NCI-H748 (cell line): ENCODE data around the gene AHNAK2.
"Not testable (repeated sequence)": the region's sequence is repeated elsewhere in the genome, so short reads cannot be mapped to it uniquely, and the experiment has no call there.

Experiments
- DNase-seq: peaks from one replicate; lab custom pipeline; 2025; ENCODE audit not compliant: unreplicated experiment; lab: John Stamatoyannopoulos, UW

Gene AHNAK2

DNA sequence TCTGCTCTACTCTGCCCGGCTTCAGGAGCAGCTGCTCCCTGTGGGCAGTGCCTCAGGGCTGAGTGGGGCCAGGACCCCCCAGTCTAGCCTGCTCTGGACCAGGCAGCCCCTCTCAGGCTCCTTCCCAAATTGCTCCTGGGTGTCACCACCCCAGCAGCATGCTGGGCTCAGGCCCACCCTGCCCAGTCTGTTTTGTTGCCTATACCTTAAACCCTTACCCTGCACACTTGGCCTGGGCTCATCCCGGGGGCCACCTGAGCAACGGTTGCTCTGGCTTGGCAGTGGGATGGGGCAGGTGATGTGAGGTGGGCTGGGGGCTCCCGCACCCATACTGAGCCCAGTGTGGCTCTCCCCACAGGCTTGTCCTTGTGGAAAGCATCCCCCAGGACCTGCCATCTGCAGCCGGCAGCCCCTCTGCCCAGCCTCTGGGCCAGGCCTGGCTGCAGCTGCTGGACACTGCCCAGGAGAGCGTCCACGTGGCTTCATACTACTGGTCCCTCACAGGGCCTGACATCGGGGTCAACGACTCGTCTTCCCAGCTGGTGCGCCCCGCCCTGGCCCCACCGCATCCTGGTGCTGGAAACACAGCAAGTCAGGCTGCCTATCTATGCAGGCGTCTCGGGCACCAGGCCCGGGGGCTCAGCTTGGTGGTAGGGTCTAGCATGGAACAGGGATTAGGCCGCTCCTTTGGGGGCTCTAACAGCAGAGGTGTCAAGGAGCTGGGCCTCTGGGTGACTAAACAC is 49.6 kb downstream of the AHNAK2 start:
- no peak for DNase-seq

DNA sequence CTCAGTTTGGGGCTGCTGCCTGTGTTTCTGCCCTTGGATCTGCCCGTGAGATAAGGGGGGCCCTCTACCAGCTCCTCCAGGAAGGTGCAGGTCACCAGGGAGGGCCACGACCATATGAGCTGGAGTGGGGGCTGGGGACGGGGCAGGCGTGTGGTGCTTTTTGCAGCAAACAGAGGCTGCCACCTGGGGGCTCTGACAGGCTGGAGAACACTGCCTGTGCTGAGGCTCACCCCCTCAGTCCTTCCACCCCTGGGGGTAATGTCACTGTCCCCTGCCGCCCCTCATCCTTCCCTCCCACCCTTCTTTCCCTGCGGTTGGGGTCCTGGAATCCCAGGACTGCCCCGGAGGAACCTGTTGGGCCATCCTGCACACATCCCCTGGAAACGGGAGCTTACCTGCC is 50.3 kb downstream of the AHNAK2 start:
- no peak for DNase-seq

DNA sequence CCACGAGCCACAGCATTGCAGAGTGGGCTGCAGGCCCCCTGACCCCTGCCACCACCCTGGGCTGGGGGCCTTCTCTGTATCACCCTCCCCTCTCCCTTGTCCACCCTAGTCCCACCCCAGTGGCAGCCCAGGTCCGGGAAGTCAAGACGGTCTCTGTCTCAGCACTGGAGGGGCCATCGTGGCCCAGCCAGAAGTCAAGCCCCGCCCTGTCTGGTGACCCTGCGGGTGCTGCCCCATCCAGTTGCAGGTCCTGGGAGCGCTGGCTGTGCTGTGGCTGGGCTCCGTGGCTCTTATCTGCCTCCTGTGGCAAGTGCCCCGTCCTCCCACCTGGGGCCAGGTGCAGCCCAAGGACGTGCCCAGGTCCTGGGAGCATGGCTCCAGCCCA is 50.8 kb downstream of the AHNAK2 start:
- DNase-seq, result no peak

- no peak for DNase-seq
Observed at GRCh38 chr14:104926619-104927431, 51.3 kb downstream of the AHNAK2 start.

DNA sequence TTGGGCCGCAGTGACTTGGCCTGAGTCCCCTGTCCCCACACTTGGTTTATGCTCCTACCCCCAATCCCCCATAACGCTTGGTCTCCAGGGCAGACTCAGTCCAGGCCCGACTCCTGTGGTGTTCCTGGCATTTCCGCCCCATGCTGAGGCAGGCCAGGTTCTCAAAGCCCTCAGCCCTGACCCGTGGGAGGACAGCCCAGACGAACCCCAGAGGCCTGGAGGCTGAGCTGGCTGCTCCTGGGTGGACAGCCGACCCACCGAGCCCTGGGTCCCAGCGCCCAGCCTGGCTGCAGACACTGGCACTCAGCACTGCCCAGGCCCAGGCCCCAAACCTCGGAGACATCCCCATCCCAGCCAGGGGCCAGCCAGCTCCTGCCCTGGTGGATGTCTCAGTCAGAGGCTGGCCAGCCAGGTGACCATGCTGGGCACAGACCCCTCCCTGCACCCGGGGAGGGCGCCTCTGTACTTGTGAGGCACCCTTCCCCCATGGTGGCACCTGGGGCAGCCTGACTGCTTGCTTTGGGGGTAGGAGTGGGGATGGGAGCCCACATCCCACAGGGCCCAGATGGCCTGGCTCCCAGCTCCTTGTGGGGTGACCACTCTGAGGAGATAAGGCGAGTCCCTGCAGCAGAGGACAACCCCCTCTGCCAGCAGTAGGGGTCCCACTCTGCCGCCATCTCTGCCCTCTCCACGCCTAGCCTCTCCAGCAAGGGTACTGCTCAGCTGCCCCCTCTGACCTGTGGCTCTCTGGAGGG is 52.1 kb downstream of the AHNAK2 start:
- DNase-seq, result no peak

GRCh38 chr14:104925214-104925854 is 52.8 kb downstream of the AHNAK2 start:
- no peak for DNase-seq

DNA sequence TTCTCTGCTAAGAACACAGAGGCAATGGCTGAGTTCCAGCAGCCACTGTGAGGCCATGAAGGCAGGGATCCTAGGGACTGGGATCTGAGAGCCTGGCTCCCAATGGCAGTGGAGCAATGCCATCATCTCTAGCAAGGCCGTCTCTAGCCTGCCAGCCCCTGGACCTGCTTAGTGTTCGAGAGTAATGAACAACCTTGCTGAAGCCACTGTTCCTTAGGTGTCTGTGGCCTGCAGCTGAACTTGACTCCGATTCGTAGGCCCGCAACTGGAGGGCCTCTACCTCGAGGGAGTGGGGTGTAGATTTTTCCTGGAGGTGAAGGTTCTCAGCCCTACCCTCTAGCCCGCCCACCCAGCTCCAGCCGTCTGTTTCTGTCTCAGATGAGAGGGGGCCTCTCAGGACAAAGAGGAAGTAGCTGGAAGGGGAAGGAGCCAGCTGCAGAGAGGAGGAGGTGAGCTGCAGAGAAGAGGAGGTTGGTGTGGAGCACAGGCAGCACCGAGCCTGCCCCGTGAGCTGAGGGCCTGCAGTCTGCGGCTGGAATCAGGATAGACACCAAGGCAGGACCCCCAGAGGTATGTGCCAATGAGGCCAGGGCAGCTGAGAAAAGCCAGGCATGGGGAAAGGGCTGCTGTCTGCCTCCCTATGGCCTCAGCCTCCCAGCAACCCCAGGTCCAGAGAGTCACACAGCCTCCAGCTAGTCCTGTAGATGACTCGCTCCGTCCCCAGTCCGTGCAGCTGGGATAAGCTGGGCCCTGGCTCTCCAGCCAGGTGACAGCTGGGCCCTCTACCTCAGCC is 53.6 kb downstream of the AHNAK2 start, which contains the start of gene PLD4:
TSS of gene PLD4 (plus strand) at position 459 of the 793 bp plus-strand sequence. CDS start 2,262 bp downstream, outside the sequence.
- DNase-seq, result no peak

DNA sequence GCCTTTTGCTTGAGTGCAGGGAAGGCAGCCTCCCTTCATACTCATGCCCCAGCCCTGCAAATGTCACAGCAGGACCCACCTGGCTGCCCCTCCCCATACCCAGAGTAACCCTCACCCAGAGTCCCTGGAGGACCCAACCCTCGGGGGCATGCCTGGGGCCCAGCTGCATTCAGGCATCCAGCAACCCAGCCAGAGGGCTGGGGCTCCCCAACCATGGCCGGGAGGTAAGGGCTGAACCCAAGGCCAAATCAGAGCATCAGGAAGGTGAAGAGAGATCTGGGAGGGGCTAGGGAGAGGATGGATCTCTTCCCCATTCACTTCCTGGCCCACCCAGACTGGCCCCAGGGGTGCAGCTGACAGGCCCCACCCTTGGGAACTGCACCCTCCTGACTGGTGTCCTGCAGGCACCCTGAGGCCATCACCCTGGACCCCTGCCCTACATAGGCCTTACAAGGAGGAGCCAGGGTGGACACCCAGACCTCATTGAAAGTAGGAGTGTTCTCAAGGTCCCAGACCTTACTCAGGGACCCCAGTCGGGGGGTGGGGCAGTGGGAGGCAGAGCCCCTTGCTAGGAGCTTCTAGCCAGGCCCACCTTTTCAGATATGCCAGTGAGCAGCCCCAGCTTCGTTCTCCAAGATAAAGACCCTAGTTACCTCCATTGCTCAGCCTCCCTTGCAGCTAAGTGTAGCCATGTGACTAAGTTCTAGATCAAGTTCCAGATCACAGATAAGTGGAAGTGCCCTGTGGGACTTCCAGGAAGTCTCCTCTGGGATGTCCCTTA is 54.3 kb downstream of the AHNAK2 start:
- DNase-seq, result no peak

DNA sequence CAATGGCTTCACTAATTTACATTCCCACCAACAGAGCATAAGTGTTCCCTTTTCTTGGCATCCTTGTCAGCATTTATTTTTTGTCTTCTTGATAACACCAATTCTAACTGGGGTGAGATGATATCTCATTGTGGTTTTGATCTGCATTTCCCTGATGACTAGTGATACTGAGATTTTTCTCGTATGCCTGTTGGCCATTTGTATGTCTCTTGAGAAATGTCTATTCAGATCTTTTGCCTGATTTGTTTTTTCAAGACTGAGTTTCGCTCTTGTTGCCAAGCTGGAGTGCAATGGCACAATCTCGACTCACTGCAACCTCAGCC is 58.2 kb downstream of the AHNAK2 start:
- no peak for DNase-seq

GRCh38 chr14:104919152-104919992 is 58.8 kb downstream of the AHNAK2 start:
- DNase-seq, result not testable (repeated sequence)

- DNase-seq, result no peak
Observed at GRCh38 chr14:104917993-104918392, 60.2 kb downstream of the AHNAK2 start.

DNA sequence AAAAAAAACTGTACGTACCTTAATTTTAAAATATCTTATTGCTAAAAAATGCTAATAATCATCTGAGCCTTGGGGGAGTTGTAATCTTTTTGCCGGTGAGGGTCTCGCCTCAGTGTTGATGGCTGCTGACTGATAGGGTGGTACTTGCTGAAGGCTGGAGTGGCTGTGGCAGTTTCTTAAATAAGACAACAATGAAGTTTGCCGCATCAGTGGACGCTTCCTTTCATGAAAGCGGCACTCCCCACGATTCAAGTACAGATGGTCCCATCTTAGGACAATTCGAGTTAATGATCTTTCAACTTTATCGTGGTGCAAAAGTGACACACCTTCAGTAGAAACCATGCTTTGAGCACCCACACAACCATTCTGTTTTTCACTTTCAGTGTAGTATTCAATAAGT is 61.1 kb downstream of the AHNAK2 start:
- no peak for DNase-seq

GRCh38 chr14:104913435-104913834 is 64.7 kb downstream of the AHNAK2 start:
- no peak for DNase-seq

GRCh38 chr14:104912053-104912452 is 66.1 kb downstream of the AHNAK2 start:
- no peak for DNase-seq

- DNase-seq, result peak; percentile 48
Observed at GRCh38 chr14:104908303-104908702, 69.9 kb downstream of the AHNAK2 start.

DNA sequence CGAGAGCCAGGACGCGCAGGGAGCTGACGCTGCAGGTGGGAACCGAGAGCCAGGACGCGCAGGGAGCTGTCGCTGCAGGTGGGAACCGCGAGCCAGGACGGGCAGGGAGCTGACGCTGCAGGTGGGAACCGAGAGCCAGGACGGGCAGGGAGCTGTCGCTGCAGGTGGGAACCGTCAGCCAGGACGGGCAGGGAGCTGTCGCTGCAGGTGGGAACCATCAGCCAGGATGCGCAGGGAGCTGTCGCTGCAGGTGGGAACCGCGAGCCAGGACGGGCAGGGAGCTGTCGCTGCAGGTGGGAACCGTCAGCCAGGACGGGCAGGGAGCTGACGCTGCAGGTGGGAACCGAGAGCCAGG is 72.6 kb downstream of the AHNAK2 start:
- not testable (repeated sequence) for DNase-seq

- DNase-seq, result not testable (repeated sequence)
Observed at GRCh38 chr14:104904650-104905578, 73.3 kb downstream of the AHNAK2 start.

- no peak for DNase-seq
Observed at GRCh38 chr14:104903990-104904389, 74.2 kb downstream of the AHNAK2 start.
